Pulmonary artery endothelial cell (primary cell): ENCODE results near the gene NTM. TPM values are rescaled to one million over a fixed set of nuclear protein-coding genes. Genes with fewer than 3 reads are reported as not detected.

Source experiments
- DNase-seq: peaks from one replicate; pipeline ENCODE4 v3.0.0-alpha.2; 2011; ENCODE audit warnings: low read depth, low spot score
- total RNA-seq: library from RNA; depleted of rRNA; stranded (reverse); fragments of >200 nt; gene quantifications from 2 replicates; pipeline ENCODE4 v1.2.3, GENCODE V29; 2014

Gene NTM
- total RNA-seq, 1 donor from 2014 or later = 2.6 TPM

DNA sequence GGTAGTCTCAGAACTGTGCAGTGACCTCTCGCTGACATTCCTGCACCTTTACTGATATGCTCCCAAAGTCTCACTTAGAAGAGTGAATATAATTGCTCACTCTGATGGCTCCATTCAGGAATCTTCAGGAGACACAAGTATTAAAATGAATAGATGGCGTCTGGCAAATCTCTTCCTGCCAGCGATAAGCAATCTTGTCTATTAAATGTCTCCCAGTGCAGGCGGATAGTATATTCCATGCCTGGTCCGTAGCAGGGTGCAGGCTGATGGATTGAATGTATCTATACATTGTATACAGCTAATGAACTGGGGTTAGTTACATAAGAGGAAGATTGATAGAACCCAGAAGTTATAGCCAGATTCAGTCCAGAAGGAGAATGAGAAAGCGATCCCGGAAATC lies 575.3 kb downstream of the NTM start:
- no peak for DNase-seq

DNA sequence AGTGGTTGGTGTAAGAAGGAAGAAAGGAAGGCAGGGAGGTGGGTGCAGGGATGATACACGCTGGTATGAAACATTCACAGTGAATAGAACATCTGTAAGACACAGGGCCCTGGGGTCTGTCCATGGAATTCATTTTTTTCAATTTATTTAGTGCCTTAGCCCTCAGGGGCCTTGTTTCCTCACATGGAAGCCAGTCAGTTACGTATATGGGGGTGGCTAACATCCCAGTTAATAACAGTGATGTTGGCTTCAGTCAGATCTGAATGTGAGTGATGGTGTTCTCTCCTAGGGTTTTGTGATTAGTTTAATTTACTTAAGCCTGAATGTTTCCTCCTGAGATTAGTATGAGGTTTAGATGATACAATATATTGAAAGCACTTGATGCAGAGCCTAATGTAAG lies 577.1 kb downstream of the NTM start:
- no peak for DNase-seq

DNA sequence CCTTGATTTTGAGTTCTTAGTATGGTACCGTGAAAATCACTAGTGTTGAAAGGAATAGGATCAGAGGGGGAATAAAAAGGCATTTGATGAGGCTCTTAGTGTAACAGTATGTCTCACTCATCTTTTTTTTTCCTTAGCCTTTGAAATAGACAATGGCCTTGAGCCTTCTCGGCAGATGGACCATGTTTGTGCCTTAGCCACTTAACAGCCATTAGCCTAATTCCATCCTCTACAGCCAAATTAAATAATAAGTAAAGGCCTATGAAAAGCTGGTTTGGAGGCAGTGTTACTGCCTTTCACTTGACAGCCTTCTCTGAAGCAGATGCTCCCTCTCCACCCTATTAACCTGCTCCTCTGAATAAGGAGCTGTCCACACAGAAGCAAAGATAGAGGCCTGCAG lies 580.7 kb downstream of the NTM start:
- DNase-seq = no peak

DNA sequence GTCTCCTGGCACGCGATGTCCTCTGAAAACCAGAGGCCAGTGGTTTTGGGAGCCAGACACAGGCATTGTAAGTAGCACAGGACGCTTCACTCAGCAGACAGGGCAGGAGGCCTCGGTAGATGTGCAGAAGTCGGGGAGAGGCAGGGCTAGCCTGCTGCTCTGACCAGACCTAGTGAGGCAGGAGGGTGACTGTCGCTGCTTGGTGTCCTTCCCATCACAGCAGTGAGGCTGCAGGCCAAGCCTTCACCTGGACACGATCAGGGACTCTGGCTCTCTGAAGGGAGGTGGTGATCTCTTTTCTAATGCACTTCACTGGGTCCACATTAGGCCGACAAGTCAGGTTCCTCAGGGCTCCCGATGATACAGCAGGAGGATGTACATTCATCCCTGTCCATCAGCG lies 583.7 kb downstream of the NTM start:
- DNase-seq = no peak

DNA sequence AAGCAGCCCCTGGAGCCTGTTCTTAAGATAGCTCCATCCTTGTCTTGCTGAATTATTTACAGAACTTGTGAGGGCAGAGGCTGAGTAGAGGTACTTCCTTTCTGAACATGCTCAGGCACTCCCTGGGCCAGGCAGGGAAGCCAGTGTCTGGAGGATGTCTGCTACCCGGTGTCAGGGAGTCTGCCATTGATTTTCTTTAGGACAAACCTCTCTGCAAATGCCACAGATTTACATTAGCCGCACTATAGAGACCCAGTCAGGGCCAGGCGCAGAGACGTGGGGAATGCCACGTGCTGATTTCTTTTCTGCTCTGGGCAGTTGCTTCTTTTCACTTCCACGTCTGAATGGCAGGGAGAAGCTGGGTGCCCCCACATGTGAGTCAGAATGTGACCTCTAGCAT lies 585.5 kb downstream of the NTM start:
- DNase-seq = no peak

DNA sequence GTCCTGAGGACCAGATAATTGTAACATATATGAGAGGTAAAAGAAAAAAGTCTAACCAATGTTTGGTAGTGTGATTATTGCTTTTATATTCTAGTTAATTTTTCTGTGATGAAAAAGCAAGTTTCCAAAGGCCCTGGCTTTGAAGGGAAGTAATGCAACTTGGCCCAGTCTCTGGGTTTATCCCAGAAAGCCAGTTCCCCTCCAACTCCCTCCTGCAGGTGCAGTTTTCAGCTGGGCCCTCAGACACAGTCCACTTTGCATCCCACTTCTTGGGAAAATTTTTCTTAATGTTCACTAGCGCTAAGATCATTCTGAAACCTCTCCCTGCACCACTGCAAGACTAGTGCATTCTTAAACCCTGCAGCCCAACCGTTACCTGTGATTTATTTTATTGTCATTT lies 586.8 kb downstream of the NTM start:
- no peak for DNase-seq

DNA sequence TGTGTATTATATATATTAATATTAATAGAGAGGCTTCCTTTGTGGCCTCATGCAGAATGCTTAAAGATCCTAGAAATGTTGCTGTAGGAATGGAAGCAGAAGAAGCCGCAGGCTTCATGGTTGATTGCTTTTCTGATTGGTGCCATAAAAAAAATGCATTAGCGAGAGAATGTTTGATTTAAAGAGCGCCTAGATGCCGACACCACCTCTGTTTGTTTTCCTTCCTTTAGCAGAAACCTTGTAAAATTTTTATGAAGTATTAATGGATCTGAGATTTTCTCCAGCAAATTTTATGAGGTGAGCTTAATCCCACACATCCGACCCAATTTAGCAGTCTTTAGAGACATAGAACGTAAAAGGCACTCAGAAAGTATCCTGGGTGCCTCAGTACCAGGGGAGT lies 587.5 kb downstream of the NTM start:
- DNase-seq = no peak

DNA sequence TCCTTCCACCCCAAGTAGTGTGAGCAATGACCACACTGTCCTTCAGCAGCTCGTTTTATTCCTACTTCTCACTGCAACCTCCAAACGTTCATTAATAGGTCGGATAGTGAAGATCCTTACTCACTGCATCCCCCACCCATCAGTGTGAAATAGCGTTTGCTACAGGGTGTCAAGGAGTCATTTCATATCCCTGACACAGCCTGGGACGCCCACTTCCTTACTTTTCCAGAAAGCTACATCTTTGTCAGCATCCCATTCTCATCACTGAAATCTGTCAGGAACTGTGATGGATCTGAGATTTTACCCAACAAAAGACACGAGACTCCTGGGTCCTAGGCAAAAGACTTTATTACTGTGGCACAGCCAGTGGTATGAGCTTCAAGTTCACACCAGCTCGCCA lies 592.4 kb downstream of the NTM start:
- no peak for DNase-seq

DNA sequence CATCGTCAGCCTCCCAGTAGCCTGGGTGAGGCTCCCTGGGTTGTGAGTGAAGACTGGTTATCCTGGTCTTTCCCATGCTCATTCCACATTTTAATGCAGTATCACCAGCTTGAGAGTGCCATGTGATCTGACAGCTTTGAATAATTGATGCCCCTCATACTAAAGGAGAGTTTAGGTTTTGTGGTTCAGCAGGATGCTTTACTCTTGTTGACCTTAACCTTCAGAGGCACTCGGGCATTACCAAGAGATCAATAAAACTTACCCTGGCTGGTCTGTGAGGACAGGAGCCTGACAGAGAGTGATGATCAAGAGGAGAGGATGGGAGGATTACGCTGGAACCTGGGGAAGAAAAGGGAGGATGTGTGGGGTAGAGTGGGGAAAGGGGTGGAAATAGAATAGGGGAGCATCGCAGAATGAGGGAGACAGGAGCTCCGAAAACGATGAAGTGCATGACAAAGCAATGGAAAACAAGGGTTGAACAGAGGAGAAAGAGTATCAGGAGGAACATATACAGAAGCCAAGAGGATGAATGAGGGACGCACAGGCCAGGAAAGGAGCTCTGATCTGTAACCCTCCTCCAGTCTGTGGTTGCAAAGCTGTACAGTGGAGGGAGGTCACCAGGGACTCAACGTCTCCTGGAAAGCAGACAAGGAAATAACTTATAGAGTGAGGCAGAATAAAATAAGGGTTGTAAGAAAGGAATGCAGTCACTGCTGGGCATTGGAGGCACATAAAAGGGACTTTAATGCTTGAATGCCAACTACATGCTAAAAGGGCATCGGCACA lies 594.5 kb downstream of the NTM start:
- no peak for DNase-seq

DNA sequence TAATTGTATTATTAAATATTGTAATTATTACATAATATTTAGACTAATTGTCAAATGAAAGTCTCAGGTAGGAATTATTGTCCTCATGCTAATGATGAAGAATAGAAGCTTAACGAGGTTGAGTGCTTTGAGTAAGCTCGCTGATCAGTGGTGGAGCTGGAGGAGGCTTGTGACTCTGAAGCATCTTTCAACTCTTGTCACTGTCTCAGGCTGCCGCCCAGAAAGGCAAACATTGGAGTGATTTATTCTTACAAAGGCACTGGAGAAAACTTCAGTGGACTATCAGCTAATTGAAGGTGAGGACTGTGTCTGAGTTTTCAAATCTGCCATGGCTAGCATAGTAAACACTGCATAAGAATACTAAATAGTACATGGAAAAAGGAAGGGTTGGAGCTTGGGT lies 595.1 kb downstream of the NTM start:
- no peak for DNase-seq

DNA sequence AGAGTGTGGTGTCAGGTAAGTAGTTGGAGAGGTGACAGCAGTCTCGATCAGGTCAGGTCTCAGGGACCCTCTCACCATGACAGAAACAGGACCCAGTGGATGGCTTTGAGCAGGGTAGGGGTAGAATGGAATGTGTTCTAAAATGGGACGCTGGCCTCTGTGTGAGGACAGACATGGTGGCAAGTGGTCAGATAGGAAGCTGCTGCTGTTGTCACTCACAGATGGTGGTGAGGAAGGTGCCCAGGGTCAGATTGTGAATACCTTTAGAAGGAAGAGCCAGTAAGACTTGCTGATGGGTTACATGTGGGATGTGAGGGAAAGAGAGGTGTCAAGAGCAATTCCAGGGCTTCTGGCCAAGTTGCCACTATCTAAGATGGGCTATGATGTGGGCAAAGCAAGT lies 596.3 kb downstream of the NTM start:
- DNase-seq = no peak

DNA sequence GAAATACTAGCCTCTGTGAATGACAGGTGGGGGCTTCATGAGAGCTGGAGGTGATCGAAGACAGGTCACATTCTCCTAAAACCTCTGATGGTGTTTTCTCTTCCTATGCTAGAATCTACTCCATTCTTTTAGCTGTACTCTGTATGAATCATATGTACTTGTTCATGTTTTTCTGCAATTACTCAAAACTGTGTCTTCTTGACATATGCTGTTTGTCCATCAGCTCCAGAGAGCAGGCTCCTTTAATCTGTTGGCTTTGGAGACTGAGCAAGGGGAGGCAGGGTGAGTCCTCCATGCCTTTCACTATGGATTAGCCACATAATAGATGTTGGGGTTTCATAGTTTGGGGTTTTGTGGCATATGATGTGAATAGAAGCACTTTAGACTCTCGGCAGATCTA lies 598.8 kb downstream of the NTM start:
- no peak for DNase-seq

DNA sequence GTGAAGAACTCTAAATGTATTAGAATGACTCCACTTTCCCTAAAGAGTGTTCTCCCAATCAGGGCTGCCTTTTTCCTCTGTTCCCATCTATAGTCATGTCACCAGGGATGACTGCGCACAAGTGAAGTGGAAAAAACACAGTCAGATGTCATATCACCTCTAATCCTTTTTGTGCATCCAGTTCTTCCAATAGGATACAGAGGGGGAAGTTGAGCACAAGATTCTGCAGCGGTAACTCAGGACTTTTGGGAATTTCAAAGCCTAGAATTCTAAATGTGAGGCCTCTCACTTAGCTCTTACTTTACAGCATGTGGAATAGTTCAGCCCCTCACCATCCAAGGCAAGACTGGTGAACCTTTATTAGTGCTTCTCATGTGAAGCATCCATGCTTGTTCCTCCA lies 602.6 kb downstream of the NTM start:
- no peak for DNase-seq

DNA sequence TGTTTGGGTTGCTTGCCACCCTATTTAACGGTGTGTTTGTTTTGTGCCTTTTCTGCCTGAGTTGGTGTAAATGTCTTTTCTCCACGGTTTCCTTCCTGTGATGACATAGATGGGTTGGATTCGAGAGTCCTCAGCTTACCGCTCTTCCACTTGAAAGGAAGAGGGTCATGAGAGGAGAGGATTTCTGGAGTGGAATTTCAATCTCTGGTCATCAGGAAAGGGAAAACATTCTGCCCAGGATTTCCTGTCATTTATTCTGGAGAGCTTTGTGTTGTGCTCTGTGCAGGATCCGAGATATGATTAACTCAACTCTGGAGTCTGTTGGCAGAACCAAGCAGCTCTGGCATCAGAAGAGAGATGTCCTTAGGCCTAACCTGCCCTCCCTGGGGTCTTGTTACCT lies 605.2 kb downstream of the NTM start:
- DNase-seq = no peak

DNA sequence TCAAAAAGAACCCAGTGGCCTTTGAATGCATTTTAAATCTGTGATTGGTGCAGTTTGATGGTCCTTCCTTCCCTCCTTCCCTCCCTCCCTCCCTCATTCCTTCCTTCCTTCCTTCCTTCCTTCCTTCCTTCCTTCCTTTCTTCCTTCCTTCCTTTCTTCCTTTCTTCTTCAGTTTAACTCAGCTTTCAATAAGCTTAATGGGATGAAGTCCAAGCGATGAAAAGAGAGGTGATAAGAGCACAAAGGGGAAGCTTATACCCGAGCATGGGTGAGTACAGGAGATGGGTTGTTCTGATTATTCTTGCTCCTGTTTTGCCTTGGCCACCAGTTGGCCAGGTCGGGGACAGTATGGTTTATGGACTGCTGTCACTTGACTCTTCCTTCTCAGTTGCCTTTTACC lies 605.6 kb downstream of the NTM start:
- DNase-seq = no peak

DNA sequence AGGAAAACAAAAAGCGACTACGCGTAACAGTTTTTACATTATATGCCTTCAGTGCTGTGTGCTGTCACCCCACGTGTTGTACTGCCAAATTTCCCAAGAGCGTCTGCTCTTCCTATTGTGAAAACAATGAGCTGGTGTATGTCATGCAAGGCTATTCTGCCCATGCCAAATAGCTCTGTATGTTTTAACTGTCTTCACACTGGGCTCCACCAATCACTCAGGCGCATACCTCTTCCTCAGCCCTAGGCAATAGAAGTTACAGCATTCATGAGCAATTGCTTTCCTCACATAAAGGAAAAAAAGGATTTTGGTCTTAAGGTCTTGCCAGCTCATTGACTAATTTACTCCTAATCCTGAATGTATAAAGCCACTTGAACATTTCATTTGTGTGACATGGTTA lies 606.8 kb downstream of the NTM start:
- no peak for DNase-seq

DNA sequence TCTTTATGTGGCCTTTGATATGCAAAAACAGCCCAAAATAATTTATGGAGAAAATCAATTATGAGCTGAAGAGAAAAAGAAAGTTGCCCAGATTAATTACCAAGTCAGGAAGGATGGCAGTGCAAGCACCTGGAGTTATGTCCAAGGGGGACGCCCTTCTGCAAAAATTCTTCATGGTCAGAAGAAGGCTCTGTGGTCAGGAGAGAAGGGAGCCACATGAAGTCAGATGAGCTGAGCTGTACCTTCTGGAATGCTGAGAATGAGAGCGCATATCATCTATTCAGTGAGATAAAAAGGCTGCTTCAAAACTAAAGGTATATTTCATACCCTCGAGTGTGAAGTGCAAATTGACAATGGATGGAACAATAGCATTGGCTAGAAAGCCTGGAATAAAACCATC lies 607.4 kb downstream of the NTM start:
- no peak for DNase-seq

DNA sequence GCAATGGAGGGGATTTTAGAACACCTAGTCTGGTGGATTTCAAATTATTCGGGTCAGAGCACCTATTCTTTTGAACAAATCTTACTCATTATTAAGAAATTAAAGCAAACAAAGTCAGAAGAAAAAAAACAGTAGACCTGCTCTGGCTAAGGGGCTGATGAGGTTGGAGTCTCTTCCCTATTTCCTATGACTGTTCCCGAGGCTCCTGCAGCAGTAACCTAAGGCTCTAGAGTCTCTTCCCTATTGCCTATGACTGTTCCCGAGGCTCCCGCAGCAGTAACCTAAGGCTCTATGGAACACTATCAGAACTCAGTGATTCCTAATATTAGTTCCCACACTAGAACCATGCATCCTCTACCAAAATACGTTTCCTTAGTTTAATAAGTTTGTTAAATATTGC lies 607.9 kb downstream of the NTM start:
- no peak for DNase-seq

DNA sequence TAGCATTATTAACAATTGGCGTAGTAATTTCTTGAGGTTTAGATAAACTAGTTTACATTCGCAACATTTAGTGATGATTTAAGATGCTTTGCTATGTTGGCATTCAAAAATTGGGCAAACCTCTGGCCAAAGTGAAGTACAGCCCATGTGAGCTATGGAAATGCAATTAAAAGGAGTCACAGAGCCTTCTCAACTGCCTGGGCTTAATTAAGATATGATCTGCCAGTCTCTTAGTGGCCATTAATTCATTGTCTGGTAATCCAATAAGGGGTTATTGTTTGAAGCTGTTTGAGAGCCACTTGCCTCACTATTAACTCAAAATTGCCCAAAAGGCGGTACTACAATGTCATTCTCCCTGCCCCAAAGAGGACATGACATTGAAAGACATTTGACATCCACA lies 608.9 kb downstream of the NTM start:
- no peak for DNase-seq

DNA sequence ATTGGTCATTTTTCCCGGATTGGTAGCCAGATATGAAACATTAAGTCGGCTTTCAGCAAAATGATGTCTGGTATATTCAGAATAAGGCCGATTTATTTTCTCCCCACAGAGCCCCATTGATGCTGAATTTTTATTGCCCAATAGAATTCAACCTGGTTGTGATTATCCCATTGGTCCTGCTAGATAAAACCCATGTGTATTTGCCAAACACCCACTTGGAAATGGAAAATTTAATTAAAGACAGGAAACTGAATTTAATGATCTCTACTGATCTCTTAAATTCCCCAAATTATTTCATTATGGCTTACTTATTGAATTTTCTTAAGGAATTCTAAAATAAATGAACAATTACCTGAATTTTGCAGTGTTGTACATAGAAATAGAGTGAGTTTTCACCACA lies 609.8 kb downstream of the NTM start:
- no peak for DNase-seq

DNA sequence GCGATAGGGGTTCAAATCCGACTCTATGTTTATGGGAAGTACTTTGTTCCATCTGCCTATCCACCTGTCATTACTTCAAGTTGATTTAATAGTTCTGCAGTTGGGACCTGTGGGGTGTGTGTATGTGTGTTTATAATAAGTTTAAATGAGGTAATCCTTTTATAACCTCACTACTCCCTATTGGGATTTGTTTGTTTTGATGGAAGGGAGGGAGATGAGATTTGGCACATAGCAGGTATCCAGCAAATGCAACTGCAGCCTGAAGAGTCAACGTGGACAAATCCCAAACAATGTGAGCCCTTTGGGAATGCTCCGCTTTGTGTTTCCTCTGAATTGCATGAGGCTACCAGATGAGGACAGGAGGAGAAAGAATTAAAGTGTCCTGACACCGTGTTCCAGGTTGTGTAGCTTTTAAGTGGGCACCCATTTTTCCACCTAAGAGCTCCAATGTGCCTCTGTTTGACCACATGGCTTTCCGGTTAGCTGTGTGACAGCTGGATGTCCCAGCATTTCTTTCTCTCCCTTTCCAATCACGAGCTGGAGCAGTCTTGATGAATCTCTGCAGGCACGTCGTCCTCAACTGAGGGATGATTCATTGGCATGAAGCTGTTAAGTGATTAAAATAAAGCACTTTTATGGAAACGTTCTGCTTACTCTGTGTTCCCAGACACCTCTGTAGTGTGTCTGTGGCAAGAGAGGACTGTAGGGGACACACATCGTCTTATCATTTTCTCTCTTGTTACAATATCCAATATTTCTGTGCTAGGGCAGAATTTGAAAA lies 610.7 kb downstream of the NTM start:
- DNase-seq = no peak

DNA sequence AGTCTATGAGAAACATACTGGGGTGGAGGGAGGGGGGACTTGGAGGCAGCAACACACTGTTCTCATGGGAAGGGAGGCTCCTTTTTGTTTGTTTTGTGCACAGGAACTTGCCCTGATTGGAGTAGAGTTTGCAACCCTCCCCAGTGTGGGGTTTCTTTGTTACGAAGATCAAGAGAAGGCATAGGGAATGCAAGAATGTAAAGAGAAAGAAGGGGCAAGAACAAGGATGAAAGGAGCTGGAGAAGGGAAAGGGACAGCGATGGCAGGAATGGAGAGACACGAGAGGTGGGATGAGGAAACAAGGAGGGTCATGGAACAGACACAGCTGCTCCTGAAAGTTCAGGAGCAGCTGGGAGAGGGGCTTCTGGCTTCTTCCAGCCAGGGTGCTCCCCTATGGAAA lies 611.7 kb downstream of the NTM start:
- no peak for DNase-seq

DNA sequence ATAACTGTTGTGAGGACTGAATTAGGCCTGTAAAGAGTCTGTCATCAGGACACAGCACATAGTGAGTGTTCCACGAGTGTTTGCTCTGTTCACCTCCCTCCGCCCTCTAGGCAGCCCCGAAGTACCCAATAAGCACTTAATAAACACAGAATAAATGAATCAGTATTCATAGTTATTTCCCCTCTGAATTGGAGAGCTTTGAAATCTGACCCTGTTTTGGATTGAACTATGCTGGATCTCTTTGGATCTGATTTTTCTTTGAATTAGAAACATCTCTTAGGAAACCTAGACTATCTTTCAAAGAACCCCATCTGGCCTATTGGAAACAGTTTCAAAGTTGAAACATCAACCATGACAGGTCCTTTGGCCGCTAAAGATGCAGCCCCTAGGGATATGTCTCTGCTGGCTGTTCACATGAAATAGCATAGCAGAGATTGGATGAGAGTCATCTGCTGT lies 615.5 kb downstream of the NTM start:
- DNase-seq = no peak
